ENCODE measurements around the gene NCK1. TPM values are rescaled to one million over a fixed set of nuclear protein-coding genes. Genes with fewer than 3 reads are reported as not detected.
"Not testable (repeated sequence)": the region's sequence is repeated elsewhere in the genome, so short reads cannot be mapped to it uniquely, and the experiment has no call there.

Gene NCK1
- polyA plus RNA-seq, 4 donors, result 36.6 to 51.7 (median 38.6) TPM

- no peak for DNase-seq (ENCODE audit: low read depth in 4 of 4, low spot score in 2 of 4)
Observed at GRCh38 chr3:136939489-136939888, 77.5 kb downstream of the NCK1 start.

- DNase-seq (ENCODE audit: low read depth in 4 of 4, low spot score in 2 of 4), result no peak
Observed at GRCh38 chr3:136942803-136943202, 80.8 kb downstream of the NCK1 start.

- DNase-seq (ENCODE audit: low read depth in 4 of 4, low spot score in 2 of 4), result no peak
Observed at GRCh38 chr3:136943436-136943835, 81.4 kb downstream of the NCK1 start.

- DNase-seq (ENCODE audit: low read depth in 4 of 4, low spot score in 2 of 4), result no peak
Observed at GRCh38 chr3:136946978-136947377, 85.0 kb downstream of the NCK1 start.

GRCh38 chr3:136947477-136947876 lies 85.5 kb downstream of the NCK1 start:
- DNase-seq (ENCODE audit: low read depth in 4 of 4, low spot score in 2 of 4), result no peak

- DNase-seq (ENCODE audit: low read depth in 4 of 4, low spot score in 2 of 4), result no peak
Observed at GRCh38 chr3:136949146-136949545, 87.1 kb downstream of the NCK1 start.

- DNase-seq (ENCODE audit: low read depth in 4 of 4, low spot score in 2 of 4), result no peak
Observed at GRCh38 chr3:136949708-136950107, 87.7 kb downstream of the NCK1 start.

- no peak for DNase-seq (ENCODE audit: low read depth in 4 of 4, low spot score in 2 of 4)
Observed at GRCh38 chr3:136950623-136951022, 88.6 kb downstream of the NCK1 start.

GRCh38 chr3:136952292-136952691 lies 90.3 kb downstream of the NCK1 start:
- DNase-seq (ENCODE audit: low read depth in 4 of 4, low spot score in 2 of 4), result no peak

GRCh38 chr3:136954251-136954650 lies 92.2 kb downstream of the NCK1 start:
- no peak for DNase-seq (ENCODE audit: low read depth in 4 of 4, low spot score in 2 of 4)

GRCh38 chr3:136954980-136955780 lies 93.2 kb downstream of the NCK1 start:
- no peak for DNase-seq (ENCODE audit: low read depth in 4 of 4, low spot score in 2 of 4)

- no peak for DNase-seq (ENCODE audit: low read depth in 4 of 4, low spot score in 2 of 4)
Observed at GRCh38 chr3:136955813-136956212, 93.8 kb downstream of the NCK1 start.

GRCh38 chr3:136956971-136957370 lies 95.0 kb downstream of the NCK1 start:
- DNase-seq (ENCODE audit: low read depth in 4 of 4, low spot score in 2 of 4), result no peak

GRCh38 chr3:136957751-136958288 lies 95.8 kb downstream of the NCK1 start, which contains the start of gene IL20RB:
IL20RB (plus strand) TSS chr3:136957983; CDS start chr3:136958114, 131 bp downstream.
- no peak for DNase-seq (ENCODE audit: low read depth in 4 of 4, low spot score in 2 of 4)

GRCh38 chr3:136958939-136959338 lies 96.9 kb downstream of the NCK1 start:
- DNase-seq (ENCODE audit: low read depth in 4 of 4, low spot score in 2 of 4), result no peak

- no peak for DNase-seq (ENCODE audit: low read depth in 4 of 4, low spot score in 2 of 4)
Observed at GRCh38 chr3:136959599-136959998, 97.6 kb downstream of the NCK1 start.

- DNase-seq (ENCODE audit: low read depth in 4 of 4, low spot score in 2 of 4), result no peak
Observed at GRCh38 chr3:136960838-136961836, 99.1 kb downstream of the NCK1 start.

- no peak for DNase-seq (ENCODE audit: low read depth in 4 of 4, low spot score in 2 of 4)
Observed at GRCh38 chr3:136962927-136963326, 100.9 kb downstream of the NCK1 start.

GRCh38 chr3:136969539-136969938 lies 107.5 kb downstream of the NCK1 start:
- DNase-seq (ENCODE audit: low read depth in 4 of 4, low spot score in 2 of 4), result not testable (repeated sequence)

GRCh38 chr3:136973352-136973751 lies 111.3 kb downstream of the NCK1 start:
- DNase-seq (ENCODE audit: low read depth in 4 of 4, low spot score in 2 of 4), result no peak

- no peak for DNase-seq (ENCODE audit: low read depth in 4 of 4, low spot score in 2 of 4)
Observed at GRCh38 chr3:136974670-136975069, 112.7 kb downstream of the NCK1 start.
